Glutamatergic neuron (in vitro differentiated cells): ENCODE measurements around the gene GNPTAB. TPM values are rescaled to one million over a fixed set of nuclear protein-coding genes. Genes with fewer than 3 reads are reported as not detected.

ENCODE experiments used
- DNase-seq: peaks from one replicate; pipeline ENCODE4 v3.0.0; 2022
- H3K27ac Mint-ChIP-seq: one replicate; pipeline ENCODE4 v1.8.0; 2020; ENCODE audit warnings: mild to moderate bottlenecking, mixed read lengths, inconsistent platforms; ENCODE audit not compliant: unreplicated experiment
- H3K27me3 Mint-ChIP-seq: one replicate; pipeline ENCODE4 v1.8.0; 2020; ENCODE audit warnings: mild to moderate bottlenecking, moderate library complexity, mixed read lengths, inconsistent platforms; ENCODE audit not compliant: unreplicated experiment
- H3K36me3 Mint-ChIP-seq: one replicate; pipeline ENCODE4 v1.8.0; 2020; ENCODE audit warnings: mild to moderate bottlenecking, mixed read lengths, inconsistent platforms; ENCODE audit not compliant: unreplicated experiment
- H3K4me1 Mint-ChIP-seq: one replicate; pipeline ENCODE4 v1.8.0; 2020; ENCODE audit warnings: mild to moderate bottlenecking, low read depth, mixed read lengths, inconsistent platforms; ENCODE audit not compliant: unreplicated experiment
- H3K4me3 Mint-ChIP-seq: one replicate; pipeline ENCODE4 v1.8.0; 2020; ENCODE audit warnings: mild to moderate bottlenecking, mixed read lengths, inconsistent platforms; ENCODE audit not compliant: unreplicated experiment
- H3K9me3 Mint-ChIP-seq: one replicate; pipeline ENCODE4 v1.8.0; 2020; ENCODE audit warnings: mild to moderate bottlenecking, moderate library complexity, mixed read lengths, inconsistent platforms; ENCODE audit not compliant: unreplicated experiment
- total RNA-seq: library from RNA; stranded (reverse); fragmentation: NEBNext Ultra II Directional; extraction: Animal tissue kit (Norgen Biotek cat#: 25700); gene quantifications from one replicate; pipeline ENCODE4 v1.2.1, GENCODE V29; 2021; ENCODE audit not compliant: unreplicated experiment
- TF ChIP-seq, protein P1 (sequence below): fragments of 200-600 bp; sonication (generic); IDR thresholded peaks from one replicate; pipeline ENCODE4 v1.5.0; 2021; ENCODE audit not compliant: partially characterized antibody, unreplicated experiment

The GNPTAB gene
- total RNA-seq, 1 donor from 2014 or later: 20.6 TPM

- Mint-ChIP-seq H3K9me3 (no peaks in the 10 kb centered on the region), H3K36me3 (no peaks in the 10 kb centered on the region), H3K4me1 (no peaks in the 10 kb centered on the region), H3K27me3 (peaks cover 1% of the 10 kb centered on the region), H3K4me3 (no peak overlapping the region), H3K27ac (no peak overlapping the region)
- TF ChIP-seq, protein P1, sequence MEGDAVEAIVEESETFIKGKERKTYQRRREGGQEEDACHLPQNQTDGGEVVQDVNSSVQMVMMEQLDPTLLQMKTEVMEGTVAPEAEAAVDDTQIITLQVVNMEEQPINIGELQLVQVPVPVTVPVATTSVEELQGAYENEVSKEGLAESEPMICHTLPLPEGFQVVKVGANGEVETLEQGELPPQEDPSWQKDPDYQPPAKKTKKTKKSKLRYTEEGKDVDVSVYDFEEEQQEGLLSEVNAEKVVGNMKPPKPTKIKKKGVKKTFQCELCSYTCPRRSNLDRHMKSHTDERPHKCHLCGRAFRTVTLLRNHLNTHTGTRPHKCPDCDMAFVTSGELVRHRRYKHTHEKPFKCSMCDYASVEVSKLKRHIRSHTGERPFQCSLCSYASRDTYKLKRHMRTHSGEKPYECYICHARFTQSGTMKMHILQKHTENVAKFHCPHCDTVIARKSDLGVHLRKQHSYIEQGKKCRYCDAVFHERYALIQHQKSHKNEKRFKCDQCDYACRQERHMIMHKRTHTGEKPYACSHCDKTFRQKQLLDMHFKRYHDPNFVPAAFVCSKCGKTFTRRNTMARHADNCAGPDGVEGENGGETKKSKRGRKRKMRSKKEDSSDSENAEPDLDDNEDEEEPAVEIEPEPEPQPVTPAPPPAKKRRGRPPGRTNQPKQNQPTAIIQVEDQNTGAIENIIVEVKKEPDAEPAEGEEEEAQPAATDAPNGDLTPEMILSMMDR: no peak
- no peak for DNase-seq
These were observed 53.3 kb downstream of the GNPTAB start for GRCh38 chr12:101777485-101777884.

GRCh38 chr12:101775816-101776215 lies 54.9 kb downstream of the GNPTAB start:
- Mint-ChIP-seq H3K27me3 (no peaks in the 10 kb centered on the region), H3K4me1 (no peaks in the 10 kb centered on the region), H3K27ac (no peak overlapping the region), H3K36me3 (no peaks in the 10 kb centered on the region), H3K9me3 (no peaks in the 10 kb centered on the region), H3K4me3 (no peak overlapping the region)
- no peak for DNase-seq
- TF ChIP-seq, protein P1: no peak

- DNase-seq: peak; percentile 56
- Mint-ChIP-seq H3K27ac (no peak overlapping the region), H3K4me3 (no peak overlapping the region), H3K9me3 (no peaks in the 10 kb centered on the region), H3K27me3 (no peaks in the 10 kb centered on the region), H3K36me3 (no peaks in the 10 kb centered on the region), H3K4me1 (no peaks in the 10 kb centered on the region)
- TF ChIP-seq, protein P1: peak; percentile 99
These were observed 57.1 kb downstream of the GNPTAB start for GRCh38 chr12:101773650-101774162.

GRCh38 chr12:101772012-101772775 lies 58.6 kb downstream of the GNPTAB start:
- no peak overlapping the region for H3K4me3 Mint-ChIP-seq
- H3K27me3 Mint-ChIP-seq: no peaks in the 10 kb centered on the region
- H3K36me3 Mint-ChIP-seq: no peaks in the 10 kb centered on the region
- no peaks in the 10 kb centered on the region for H3K9me3 Mint-ChIP-seq
- no peak for DNase-seq
- TF ChIP-seq, protein P1: no peak
- H3K27ac Mint-ChIP-seq: no peak overlapping the region
- no peaks in the 10 kb centered on the region for H3K4me1 Mint-ChIP-seq

DNA sequence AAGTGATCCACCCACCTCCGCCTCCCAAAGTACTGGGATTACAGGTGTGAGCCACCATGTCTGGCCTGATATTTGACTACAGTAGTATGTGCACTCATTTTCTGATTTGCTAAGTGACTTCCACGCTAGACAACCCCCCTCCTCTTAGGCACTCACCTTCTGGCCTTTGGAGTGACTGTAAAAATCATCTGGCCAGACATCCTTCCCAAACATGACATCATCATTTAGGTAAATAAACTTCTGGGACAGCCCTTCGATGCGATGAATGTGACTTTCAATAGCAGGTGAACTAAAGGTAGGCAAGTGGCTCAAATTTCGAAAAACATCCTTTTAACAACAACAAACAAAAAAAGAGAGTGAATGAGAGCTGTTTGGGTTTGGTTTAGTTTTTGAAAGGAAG lies 60.9 kb downstream of the GNPTAB start:
- DNase-seq: no peak
- TF ChIP-seq, protein P1: no peak
- H3K9me3 Mint-ChIP-seq: no peaks in the 10 kb centered on the region
- no peak overlapping the region for H3K27ac Mint-ChIP-seq
- H3K4me3 Mint-ChIP-seq: no peak overlapping the region
- no peaks in the 10 kb centered on the region for H3K36me3 Mint-ChIP-seq
- H3K27me3 Mint-ChIP-seq: no peaks in the 10 kb centered on the region
- no peaks in the 10 kb centered on the region for H3K4me1 Mint-ChIP-seq
